Measurements from ENCODE around the gene FZD8. TPM values are rescaled to one million over a fixed set of nuclear protein-coding genes. Genes with fewer than 3 reads are reported as not detected.

Gene FZD8
- total RNA-seq, 1 donor: 8.8 TPM

DNA sequence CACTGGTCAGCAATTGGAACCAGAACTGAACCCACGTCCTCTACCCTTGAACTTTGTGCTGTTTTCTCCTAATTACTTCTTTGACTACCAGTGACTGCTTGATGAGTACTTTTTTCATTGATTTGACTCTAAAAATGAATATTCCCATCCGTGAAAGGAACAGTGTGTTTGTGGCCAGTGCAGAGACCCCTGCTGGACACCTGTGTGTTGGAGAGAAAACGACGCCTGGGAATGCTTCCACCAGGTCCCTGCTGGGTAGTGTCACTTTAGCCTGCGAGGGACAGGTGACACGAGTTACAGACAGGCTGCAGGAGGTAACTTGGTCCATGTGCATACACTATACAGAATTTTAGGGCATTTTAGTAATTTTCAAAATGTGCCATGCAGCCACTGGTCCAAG is 43.7 kb downstream of the FZD8 start:
- TF ChIP-seq, protein P1, sequence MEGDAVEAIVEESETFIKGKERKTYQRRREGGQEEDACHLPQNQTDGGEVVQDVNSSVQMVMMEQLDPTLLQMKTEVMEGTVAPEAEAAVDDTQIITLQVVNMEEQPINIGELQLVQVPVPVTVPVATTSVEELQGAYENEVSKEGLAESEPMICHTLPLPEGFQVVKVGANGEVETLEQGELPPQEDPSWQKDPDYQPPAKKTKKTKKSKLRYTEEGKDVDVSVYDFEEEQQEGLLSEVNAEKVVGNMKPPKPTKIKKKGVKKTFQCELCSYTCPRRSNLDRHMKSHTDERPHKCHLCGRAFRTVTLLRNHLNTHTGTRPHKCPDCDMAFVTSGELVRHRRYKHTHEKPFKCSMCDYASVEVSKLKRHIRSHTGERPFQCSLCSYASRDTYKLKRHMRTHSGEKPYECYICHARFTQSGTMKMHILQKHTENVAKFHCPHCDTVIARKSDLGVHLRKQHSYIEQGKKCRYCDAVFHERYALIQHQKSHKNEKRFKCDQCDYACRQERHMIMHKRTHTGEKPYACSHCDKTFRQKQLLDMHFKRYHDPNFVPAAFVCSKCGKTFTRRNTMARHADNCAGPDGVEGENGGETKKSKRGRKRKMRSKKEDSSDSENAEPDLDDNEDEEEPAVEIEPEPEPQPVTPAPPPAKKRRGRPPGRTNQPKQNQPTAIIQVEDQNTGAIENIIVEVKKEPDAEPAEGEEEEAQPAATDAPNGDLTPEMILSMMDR (IDR thresholded peaks at IDR 0.05; ENCODE audit: insufficient read depth, low read length): peak; percentile 51
- DNase-seq (ENCODE audit: low read depth): no peak
- no peak overlapping the region for H3K4me3 ChIP-seq (ENCODE audit: low read depth, low read length)

DNA sequence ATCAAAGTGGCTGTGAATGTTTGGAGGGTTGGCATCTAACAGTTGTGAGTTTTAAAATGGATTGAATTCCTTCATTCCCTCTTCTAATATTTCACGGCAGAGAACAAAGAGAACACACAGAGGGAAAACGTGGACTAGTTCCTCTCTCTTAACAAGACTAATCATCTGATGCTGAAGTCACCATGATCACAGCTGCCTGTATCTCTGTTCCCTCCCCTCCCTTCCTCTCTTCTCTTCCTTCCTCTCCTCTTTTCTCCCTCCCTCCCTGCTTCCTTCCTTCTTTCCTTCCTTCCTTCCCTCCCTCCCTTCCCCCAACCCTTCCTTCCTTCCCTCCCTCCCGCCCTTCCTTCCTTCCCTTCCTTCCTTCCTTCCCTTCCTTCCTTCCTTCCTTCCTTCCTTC is 47.0 kb downstream of the FZD8 start:
- DNase-seq (ENCODE audit: low read depth): no peak
- no peak overlapping the region for H3K4me3 ChIP-seq (ENCODE audit: low read depth, low read length)
- TF ChIP-seq, protein P1 (IDR thresholded peaks at IDR 0.05; ENCODE audit: insufficient read depth, low read length): no peak

- TF ChIP-seq, protein P1 (IDR thresholded peaks at IDR 0.05; ENCODE audit: insufficient read depth, low read length): no peak
- H3K4me3 ChIP-seq (ENCODE audit: low read depth, low read length): no peak overlapping the region
- DNase-seq (ENCODE audit: low read depth): no peak
Observed at GRCh38 chr10:35594115-35595079, 47.7 kb downstream of the FZD8 start.

DNA sequence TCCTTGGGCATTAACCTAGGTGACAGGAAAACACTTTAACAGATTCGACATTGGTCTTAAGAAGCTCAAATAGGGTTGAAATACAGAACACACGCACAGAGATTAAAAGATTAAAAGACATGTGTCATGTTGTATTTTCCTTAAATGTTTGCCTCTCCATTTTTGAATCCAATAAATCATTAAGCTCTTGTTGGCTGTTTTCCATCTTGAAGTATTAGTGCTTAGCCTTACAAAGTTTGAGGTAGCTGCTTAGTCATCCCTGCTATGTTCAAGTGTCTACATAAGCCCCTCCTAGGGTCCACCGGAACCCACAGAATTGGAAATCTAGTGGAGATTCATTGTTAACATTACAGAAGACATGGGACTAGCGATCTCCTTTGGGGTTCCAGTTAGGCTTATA is 49.7 kb downstream of the FZD8 start:
- TF ChIP-seq, protein P1 (IDR thresholded peaks at IDR 0.05; ENCODE audit: insufficient read depth, low read length): no peak
- no peak overlapping the region for H3K4me3 ChIP-seq (ENCODE audit: low read depth, low read length)
- no peak for DNase-seq (ENCODE audit: low read depth)

GRCh38 chr10:35588836-35589235 is 53.3 kb downstream of the FZD8 start:
- TF ChIP-seq, protein P1 (IDR thresholded peaks at IDR 0.05; ENCODE audit: insufficient read depth, low read length): no peak
- no peak for DNase-seq (ENCODE audit: low read depth)
- no peak overlapping the region for H3K4me3 ChIP-seq (ENCODE audit: low read depth, low read length)

Other genes with a start within 250 kb of the FZD8 start
- 0.09 TPM in 1 of 2 replicates, not detected in the other for gene GJD4, start 37.0 kb downstream of the FZD8 start, total RNA-seq (ENCODE audit: low replicate concordance)